Activated T-helper 1 cell treated with anti-CD3 and anti-CD28 coated beads, Interleukin-2, amount 50 U/mL, for 16 hours (primary cell): ENCODE data around the gene ALDH3B1.

Source experiments
- DNase-seq, 2 donors: peaks; one replicate each; pipeline ENCODE4 v3.0.0-alpha.2; 2020; ENCODE audit warnings: low read depth in 1 of 2, low spot score in 1 of 2

ALDH3B1 gene

DNA sequence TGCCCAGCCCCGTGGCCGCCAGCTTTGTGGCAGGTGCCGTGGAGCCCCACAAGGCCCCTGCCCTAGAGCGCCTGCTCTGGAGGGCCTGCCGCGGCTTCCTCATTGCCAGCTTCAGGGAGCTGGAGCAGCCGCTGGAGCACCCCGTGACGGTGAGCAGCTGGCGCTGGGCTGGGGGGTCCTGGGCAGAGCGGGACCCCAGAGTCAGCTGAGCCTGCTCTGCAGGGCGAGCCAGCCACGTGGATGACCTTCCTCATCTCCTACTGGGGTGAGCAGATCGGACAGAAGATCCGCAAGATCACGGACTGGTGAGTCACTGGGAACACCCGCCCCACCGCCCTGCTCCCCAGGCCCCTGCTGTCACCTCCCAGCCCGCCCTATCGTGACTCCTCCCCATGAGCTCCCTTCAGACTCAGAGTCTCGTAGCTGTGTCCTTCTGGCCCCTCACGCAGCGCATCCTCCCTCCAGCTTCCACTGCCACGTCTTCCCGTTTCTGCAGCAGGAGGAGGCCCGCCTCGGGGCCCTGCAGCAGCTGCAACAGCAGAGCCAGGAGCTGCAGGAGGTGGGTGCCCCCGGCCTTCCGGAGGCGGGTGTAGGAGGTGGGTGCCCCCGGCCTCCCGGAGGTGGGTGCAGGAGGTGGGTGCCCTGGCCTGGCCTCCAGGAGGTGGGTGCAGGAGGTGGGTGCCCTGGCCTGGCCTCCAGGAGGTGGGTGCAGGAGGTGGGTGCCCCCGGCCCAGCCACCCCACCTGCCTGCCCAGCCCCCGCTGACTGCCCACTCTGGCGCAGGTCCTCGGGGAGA is 33.4 kb downstream of the ALDH3B1 start:
- no peak for DNase-seq

DNA sequence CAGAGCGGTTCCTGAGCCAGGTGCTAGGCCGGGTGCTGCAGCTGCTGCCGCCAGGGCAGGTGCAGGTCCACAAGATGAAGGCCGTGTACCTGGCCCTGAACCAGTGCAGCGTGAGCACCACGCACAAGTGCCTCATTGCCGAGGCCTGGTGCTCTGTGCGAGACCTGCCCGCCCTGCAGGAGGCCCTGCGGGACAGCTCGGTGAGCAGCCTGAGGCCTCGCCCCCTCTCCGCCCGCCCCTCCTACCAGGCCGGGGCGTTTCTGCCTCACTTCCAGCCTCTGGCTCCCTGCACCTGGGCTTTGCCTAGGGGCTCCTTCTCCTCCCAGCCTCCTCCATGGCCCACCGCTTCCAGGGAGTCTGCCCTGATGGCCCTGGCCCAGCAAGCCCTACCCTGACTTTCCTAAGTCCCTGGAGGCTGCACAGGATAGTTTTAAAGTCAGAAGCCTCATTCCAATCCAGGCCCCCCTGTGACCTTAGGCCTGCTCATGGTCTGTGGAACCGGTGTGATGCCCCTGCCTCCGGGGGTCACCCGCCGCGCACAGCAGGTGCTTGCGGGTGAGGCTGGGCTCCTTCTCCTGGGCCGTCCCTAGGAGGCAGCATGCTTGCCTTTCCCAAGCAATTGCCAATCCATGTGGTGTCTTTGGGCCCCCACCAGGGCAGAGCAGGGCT is 34.2 kb downstream of the ALDH3B1 start:
- no peak for DNase-seq

DNA sequence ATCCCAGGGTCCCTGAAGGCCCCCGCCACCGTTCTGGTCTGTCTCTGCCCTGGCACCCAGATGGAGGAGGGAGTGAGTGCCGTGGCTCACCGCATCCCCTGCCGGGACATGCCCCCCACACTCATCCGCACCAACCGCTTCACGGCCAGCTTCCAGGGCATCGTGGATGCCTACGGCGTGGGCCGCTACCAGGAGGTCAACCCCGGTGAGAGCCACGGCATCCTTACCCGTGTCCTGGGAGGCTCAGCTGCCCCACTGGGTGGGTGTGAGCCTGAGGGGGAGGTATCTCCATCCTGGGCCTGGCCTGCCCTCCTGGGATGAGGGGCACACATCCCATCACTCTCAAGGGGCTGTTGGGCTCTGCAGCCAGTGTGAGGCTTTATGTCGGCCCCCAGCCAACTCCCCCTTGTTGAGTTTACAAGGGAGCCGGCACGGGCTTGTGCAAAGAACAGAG is 34.8 kb downstream of the ALDH3B1 start:
- no peak for DNase-seq

DNA sequence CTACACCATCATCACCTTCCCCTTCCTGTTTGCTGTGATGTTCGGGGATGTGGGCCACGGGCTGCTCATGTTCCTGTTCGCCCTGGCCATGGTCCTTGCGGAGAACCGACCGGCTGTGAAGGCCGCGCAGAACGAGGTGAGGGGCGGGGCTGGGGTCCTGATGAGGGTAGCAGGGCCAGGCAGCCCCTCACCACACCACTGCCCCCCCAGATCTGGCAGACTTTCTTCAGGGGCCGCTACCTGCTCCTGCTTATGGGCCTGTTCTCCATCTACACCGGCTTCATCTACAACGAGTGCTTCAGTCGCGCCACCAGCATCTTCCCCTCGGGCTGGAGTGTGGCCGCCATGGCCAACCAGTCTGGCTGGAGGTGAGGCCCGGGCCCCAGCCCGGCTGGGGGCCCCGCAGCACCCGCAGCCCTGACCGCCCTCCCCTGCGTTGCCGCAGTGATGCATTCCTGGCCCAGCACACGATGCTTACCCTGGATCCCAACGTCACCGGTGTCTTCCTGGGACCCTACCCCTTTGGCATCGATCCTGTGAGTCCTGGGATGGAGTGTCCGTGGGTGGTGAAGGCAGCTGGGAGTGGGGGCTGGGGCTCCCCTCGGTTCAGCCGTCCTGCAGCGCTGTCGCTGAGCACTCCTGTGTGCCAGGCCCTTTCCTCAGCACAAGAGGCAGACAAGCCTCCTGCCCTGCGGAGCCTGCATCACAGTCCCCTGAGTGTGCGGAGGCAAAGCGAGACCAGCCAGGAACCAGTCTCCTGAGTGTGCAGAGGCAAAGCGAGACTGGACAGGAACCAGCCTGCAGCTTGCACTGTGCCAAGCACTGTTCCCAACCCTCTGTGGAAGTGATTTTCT is 37.5 kb downstream of the ALDH3B1 start:
- no peak for DNase-seq

- no peak for DNase-seq
Observed at GRCh38 chr11:68048681-68049508, 38.8 kb downstream of the ALDH3B1 start.

DNA sequence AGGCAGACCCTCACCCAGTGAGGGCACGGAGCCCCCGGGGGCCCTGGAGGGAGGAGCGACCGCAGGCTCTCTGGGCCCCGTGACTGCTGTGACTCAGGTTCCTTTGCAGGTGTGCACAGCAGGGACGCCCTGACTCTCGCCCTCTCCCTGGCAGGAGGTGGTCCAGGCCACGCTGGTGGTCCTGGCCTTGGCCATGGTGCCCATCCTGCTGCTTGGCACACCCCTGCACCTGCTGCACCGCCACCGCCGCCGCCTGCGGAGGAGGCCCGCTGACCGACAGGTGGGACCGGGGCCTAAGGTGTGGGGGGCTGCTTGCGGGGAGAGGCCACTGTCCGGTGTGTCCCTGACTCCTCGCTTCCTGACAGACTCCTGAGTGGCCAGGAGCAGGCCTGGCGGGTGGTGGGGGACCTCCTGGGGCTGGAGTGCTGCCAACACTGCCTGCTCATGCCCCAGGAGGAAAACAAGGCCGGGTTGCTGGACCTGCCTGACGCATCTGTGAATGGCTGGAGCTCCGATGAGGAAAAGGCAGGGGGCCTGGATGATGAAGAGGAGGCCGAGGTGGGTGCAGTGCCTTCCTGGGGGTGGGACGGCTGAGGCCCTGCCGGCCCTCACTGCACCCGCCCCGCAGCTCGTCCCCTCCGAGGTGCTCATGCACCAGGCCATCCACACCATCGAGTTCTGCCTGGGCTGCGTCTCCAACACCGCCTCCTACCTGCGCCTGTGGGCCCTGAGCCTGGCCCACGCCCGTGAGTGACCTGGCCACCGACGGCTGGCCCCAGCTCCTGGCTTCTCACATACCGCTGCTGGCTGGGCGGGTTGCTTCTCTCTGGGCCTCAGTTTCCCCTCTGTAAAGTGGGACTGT is 39.6 kb downstream of the ALDH3B1 start:
- DNase-seq, result no peak

DNA sequence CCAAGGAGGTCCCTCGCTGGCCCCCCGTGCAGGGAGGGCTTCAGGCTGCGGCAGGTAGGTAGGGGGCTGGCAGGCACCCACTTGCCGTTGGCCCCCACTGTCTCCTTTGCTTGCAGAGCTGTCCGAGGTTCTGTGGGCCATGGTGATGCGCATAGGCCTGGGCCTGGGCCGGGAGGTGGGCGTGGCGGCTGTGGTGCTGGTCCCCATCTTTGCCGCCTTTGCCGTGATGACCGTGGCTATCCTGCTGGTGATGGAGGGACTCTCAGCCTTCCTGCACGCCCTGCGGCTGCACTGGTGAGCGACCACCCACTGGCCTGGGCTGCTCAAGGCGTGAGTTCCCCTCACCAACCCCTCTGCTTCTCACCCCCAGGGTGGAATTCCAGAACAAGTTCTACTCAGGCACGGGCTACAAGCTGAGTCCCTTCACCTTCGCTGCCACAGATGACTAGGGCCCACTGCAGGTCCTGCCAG is 40.3 kb downstream of the ALDH3B1 start:
- no peak for DNase-seq

GRCh38 chr11:68051191-68052136 is 41.3 kb downstream of the ALDH3B1 start:
- DNase-seq, result no peak

DNA sequence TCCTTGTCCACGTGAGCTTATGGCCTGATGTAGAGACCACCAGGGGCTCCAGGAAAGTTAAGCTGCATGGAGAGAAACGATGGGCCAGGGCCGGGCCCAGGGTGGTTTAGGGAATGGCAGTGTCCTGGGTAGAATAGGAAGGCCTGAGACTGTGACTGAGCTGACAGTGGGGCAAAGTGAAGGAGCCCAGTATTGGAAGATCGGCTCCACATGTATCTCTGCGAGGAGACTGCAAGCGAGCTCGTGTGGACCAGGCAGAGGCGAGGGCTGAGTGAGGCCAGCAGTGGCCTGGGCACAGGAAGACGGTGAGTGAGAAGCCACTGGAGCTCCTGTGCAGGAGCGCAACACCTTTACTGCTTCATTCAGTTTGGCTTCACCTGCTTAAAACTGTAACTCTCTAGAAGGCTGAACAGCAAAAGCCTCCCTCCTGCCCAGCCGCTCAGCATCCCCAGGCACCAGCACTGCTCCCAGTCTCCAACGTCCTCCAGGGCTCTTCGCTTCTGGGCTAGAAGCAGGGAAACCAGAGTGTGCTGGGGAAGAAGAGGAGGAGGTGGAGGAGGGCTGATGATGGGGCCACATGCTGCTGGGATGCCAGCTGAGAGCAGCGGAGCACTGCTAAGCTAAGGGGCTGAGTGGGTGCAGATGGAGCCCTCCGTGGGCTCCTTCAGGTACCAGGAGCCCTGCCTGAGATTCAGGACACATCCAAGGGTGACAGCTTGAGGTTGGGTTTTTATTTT is 42.2 kb downstream of the ALDH3B1 start:
- no peak for DNase-seq

GRCh38 chr11:68053117-68053516 is 43.0 kb downstream of the ALDH3B1 start:
- no peak for DNase-seq

- DNase-seq, result no peak
Observed at GRCh38 chr11:68053981-68054812, 44.1 kb downstream of the ALDH3B1 start.

DNA sequence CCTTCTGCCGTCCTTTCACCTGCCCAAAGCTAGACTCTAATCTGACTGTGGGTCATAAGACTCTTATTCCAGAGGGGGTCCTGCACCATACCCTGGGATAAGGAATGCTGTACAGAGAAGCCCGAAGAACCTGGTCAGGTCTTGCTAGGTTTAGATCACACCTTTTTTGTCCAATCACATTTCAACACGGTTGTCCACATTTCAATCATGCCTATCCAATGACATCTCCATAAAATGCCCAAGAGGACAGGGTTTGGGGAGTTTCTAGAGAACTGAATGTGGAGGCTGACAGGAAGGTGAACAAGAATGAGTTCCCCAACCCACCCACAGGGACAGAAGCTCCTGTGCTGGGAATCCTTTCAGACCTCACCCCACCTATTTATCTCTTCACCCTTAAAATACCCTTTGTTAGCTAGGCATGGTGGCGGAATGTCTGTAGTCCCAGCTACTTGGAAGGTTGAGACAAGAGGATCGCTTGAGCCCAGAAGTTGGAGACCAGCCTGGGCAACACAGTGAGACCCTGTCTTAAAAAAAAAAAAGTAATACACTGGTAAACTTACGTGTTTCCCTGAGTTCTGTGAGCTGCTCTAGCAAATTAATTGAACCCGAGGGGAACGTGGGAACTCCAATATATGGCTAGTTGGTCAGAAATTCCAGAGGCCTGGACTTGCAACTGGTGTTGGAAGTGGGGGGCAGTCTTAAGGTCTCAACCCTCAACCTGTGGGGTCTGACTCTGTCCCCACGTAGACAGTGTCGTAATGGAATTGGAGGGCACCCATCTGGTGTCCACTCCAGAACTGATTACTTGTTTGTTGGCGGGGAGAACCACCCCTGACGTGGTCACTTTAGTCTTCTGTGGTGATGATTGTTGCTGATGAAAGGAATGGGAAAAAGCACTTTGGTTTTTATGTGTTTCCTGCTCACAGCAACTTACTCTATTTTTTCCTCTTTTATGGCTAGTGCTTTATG is 46.5 kb downstream of the ALDH3B1 start:
- DNase-seq, result no peak

- no peak for DNase-seq
Observed at GRCh38 chr11:68057807-68058206, 47.7 kb downstream of the ALDH3B1 start.

- no peak for DNase-seq
Observed at GRCh38 chr11:68061508-68061907, 51.4 kb downstream of the ALDH3B1 start.

DNA sequence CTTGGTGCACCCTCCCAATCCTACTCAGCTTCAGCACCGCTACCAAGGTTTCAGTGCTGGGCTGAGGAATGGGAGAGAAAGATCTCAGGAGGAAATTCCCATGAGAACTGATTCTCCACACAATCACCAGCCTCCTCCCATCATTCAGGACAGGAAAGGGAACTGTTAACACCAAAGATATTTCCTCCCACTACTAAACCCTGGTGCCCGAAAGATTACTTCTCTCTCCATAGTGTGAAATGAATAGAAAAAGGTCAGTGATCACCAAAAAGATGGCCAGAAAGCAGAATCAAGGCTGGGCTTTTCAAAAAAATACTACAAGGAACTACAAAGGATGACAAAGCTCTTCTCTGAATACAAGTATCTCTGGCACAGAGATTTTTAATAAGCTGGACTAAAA is 54.8 kb downstream of the ALDH3B1 start:
- no peak for DNase-seq

- no peak for DNase-seq
Observed at GRCh38 chr11:68065841-68066240, 55.7 kb downstream of the ALDH3B1 start.
